ENCODE measurements around the gene NFE2.

- no peak for TF ChIP-seq CTCF (IDR thresholded peaks at IDR 0.05; ENCODE audit: extremely low read depth in 1 of 2, insufficient read depth in 1 of 2, low read depth in 1 of 2, low read length in 2 of 2)
- TF ChIP-seq POLR2A (IDR thresholded peaks at IDR 0.05; ENCODE audit: low read depth, low read length), result no peak
- no peak for TF ChIP-seq POLR2AphosphoS5 (IDR thresholded peaks at IDR 0.05; ENCODE audit: insufficient read depth, low read depth, low read length)
- TF ChIP-seq EZH2 (IDR thresholded peaks at IDR 0.05; ENCODE audit: borderline replicate concordance, low read depth, low read length, severe bottlenecking), result no peak
- TF ChIP-seq GATA2 (IDR thresholded peaks at IDR 0.05; ENCODE audit: insufficient read depth, insufficient read length, low read depth, low read length), result no peak
Measured at GRCh38 chr12:54299515-54300224, 1.1 kb downstream of the NFE2 start.
